NCI-H128 (cell line): ENCODE data around the gene ARHGAP10.

Source experiments
- DNase-seq: peaks from one replicate; lab custom pipeline; 2025; ENCODE audit not compliant: unreplicated experiment; lab: John Stamatoyannopoulos, UW

Gene ARHGAP10

GRCh38 chr4:148057984-148058859 is 326.3 kb downstream of the ARHGAP10 start:
- DNase-seq, result no peak

GRCh38 chr4:148059617-148060180 is 327.8 kb downstream of the ARHGAP10 start:
- DNase-seq, result no peak

DNA sequence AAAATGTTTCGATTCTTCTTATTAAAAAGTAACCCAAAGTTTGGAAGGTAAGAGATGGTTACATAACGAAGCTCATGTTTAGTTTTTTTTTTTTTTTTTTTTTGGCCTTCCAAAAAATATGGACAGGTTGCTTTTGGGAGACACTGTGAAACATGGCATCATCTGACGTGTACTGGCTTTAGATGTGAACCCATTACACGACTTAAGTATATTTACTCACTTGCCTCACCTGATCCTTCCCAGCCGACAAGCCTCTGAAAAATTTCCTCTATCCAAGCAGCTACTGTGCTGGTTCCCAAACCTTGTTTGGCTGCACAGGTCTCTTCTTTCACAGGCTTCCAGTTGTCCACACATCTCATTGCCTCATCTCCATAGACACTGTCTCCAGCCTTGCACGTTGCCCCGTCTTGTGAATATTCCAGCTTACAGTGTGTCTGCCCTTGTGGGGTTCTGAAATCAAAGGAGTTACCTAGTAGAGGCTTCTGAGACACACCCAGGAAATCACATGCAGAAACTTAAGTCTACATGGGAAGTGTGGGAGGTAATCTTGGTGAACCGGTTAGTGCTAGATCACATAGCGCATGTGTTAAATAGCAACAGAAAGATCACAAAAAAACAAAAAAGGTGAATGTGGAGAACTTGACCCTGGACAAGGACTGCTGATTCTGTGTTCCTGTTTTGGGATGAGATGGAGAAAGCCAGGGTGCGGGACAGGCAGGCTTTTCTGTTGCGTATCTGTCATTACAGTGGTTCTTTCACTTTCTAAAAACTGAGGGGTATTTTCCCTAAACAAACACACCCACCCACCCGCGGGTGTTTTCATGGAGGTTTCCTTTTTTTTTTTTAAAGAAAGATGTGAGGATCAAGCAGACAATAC is 328.6 kb downstream of the ARHGAP10 start:
- DNase-seq, result no peak

GRCh38 chr4:148061141-148061481 is 329.2 kb downstream of the ARHGAP10 start:
- DNase-seq, result no peak

DNA sequence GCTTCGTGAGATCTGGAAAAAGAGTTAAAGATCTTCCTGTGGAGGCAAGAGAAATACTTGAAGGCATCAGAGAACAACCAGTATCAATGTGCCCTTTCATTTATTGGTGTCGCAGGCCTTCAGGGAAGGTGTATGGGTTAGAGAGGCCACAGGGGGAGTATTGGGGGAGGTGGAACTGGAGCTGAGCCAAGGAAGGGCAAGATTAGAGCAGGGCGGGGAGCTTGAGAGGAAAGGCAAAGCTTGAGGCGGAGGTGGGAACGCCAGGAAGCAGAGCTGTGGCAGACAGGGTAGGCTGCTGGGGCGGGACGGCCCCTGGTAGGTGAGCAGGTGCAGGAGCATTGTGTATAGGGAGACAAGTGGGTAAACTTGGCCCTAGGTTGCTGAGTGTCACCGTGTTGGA is 329.9 kb downstream of the ARHGAP10 start:
- no peak for DNase-seq

DNA sequence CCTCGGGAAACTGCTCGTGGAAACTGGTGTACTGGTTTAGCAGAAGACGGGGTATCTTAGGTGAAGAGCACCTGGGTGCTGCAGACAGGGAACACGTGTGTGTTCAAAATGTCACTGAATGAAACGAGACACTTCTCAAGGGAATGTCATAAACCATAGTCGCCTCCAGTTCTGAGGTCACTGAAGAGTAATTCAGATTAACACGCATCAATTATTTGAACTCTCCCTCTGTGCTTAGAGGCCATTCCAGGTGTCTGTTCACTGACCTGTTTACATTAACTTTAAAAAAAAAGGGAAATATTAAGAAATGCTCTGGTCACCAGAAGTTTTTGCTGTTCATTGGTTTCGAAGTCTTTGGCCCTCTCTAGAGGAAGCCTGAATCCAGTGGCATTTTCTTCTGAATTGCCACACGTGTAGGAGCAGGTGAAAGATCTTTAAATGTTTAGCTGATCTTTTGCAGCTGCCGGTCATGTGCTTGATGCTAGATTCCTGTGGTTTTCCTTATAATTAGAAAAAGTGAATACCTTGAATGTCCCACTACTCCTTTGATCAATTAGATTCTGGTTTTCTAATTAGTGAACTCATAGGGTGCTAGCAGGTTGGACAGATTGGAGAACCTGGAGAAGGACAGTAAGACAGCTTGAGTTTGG is 330.5 kb downstream of the ARHGAP10 start:
- no peak for DNase-seq

GRCh38 chr4:148064451-148064850 is 332.6 kb downstream of the ARHGAP10 start:
- DNase-seq, result no peak

DNA sequence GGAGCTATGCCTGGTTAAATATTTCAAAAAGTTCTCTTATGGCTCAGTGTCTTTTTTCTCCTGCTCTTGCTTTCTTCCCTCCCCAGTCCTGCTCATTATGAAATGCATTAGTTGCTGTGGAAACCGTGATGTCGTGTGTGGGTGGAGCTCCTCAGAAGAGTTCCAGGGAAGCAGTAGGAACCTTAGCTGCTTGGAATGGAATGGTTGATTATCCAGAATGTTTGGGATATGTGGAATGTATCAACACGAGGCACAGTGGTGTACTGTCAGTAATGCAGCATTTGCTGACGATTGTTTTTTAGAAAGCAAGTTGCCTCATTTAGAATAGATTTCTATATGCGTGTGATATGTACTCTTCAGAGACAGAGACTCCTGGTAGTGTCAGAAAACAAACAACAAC is 333.2 kb downstream of the ARHGAP10 start:
- DNase-seq, result no peak

DNA sequence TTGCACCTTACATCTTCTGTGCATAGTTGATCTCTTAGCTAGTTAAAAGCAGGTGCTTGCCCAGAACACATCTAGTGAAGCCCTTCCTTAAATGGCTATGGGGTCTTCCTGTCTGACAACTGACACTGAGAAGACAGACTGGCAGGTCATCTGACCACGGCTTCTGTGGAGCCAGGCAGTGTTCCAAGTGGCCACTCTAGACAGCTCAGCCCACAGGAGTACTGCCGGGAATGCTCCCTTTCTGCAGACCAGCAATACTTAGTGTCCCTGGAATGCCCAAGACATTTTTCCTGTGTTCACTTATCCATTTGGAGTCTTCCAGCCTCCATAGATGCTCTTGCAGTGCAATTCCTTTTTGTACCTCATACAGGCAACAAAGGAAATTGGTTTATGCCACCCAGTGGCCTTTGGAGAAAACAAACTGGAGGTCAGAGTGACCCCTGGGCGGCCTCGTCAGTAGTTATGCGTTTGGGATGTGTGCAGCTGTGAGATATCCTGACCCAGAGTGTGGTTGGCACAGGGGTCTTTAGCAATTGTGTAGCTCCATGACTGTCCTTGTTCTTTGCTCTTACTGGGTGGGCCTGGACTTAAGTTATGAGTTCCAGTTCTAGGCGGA is 335.5 kb downstream of the ARHGAP10 start:
- DNase-seq, result no peak

DNA sequence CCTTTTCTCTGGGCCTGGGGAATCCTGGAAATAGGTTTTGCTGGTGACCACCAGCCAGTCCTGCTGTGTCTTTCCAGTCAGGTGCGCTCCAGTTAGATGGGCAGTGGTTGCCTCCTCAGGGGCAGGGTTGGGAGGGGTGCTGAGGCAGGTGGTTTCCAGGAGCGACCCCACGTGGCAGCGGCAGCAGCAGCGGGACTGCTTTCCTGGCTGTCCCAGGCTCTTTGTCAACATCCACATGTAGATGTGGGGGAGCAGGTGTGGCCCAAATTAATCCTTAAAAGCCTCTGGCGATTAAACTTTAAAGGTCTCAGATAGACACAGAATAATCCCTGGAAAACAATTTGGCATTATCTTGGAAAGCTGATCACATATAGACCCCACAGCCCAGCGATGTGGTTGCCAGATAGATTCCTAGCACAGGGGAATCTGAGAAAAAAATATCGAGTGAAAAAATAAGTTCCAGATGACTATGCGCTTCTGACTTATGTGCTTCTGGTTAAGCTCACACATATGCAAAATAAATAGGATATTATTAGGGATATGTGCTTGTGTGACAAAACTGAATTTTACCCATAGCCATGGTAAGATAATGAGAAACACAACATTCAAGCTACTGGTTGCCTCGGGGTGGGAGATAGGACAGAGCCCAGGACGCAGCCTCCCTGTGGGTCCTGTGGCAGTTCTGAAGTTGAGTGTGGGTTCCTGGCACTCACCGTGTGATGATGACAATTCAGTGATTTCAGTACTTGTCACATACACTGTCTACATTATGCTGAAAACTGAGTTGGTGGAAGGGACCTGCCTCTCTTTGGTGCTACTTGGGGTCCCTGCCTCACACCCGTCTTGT is 336.4 kb downstream of the ARHGAP10 start:
- no peak for DNase-seq

- no peak for DNase-seq
These were observed 337.4 kb downstream of the ARHGAP10 start for GRCh38 chr4:148069086-148069894.

- no peak for DNase-seq
These were observed 337.9 kb downstream of the ARHGAP10 start for GRCh38 chr4:148069895-148070178.

GRCh38 chr4:148071009-148071408 is 339.1 kb downstream of the ARHGAP10 start:
- no peak for DNase-seq

- no peak for DNase-seq
These were observed 340.9 kb downstream of the ARHGAP10 start for GRCh38 chr4:148072789-148073188.

- no peak for DNase-seq
These were observed 341.5 kb downstream of the ARHGAP10 start for GRCh38 chr4:148073349-148073748.

DNA sequence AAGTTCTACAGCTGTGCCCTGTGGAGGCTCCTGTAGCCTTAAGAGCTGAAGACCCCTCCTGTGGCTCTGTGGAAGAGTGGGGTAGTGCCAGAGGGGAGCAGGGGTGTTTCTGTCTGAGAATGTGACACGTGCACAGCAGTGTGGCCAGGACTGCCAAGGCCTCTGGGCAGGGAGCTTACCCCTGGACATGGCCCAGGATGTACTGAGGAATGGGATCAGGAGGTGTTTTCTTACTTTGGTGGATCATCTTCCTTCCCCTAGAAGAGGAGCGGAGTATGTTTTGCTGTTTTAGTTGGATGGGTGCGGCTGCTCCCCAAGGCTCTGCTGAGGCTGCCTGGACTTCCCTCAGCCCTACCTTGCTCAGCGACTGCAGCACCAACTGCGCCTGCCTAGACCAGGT is 342.6 kb downstream of the ARHGAP10 start:
- DNase-seq, result no peak

- DNase-seq, result no peak
These were observed 343.6 kb downstream of the ARHGAP10 start for GRCh38 chr4:148075438-148075837.

DNA sequence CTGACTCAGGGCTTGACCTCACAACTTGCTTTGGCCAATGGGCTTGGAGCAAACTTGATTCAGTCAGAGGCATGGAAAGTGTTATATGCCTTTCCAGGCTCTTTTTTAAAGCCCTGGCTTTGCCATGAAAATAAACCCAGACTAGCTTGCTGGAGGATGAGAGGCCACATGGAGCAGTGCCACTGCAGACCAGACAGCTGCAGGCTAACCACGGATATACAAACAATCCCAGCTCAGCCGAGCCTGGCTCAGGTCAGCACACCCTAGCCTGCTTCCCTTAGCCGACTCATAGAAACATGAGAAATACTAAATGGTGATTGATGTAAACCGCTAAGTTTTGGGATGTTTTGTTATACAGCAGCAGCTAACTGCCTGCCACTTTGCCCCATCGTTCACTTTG is 345.1 kb downstream of the ARHGAP10 start:
- no peak for DNase-seq

DNA sequence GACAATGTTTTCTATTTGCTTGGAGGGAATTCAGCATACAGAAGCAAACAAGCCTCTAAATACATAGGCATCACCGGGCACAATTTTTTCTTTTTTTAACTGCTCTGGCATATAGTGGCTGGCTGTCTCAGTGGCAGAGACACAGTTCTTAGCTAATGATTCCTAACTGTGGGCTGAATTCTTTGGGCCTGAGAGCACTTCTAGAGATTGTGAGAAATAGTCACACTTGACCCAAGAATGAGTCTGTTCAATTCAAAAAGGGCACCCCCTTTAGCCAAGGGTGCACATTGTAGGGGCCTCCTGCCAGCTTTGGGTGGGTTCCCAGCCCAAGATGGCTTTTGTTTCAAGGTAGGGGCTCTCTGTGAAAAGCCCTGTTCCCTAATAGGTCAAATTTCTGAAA is 345.7 kb downstream of the ARHGAP10 start:
- no peak for DNase-seq
